ENCODE measurements around the gene HOXA6.

Gene HOXA6

GRCh38 chr7:27173956-27174873 is 26.6 kb upstream of the HOXA6 start, which contains the start of gene HOXA10:
Gene HOXA10, minus strand, starts transcription at chr7:27174320. Its CDS starts 14 bp downstream, at chr7:27174306.
- DNase-seq (ENCODE audit: low read depth in 2 of 2), result no peak

DNA sequence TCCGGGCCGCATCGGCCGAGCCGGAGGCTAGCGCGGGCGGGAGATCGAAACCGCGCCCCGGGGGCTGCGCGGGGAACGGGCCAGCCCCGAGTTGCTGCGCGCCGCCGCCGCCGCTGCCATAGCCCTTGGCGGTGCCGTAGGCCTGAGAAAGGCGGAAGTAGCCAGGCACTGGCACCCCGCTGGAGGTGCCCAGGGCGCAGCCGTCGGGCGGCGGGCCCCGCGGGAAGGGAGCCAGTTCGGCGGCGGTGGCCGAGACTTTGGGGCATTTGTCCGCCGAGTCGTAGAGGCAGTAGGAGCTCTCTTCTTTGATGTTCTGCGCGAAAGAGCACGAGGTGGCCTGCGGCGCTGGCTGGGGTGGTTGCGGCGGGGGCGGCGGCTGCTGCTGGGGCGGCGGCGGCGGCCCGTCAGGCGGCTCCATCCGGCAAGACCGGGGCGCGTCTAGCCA is 26.0 kb upstream of the HOXA6 start:
- no peak for DNase-seq (ENCODE audit: low read depth in 2 of 2)

GRCh38 chr7:27172823-27173510 is 25.4 kb upstream of the HOXA6 start:
- no peak for DNase-seq (ENCODE audit: low read depth in 2 of 2)

DNA sequence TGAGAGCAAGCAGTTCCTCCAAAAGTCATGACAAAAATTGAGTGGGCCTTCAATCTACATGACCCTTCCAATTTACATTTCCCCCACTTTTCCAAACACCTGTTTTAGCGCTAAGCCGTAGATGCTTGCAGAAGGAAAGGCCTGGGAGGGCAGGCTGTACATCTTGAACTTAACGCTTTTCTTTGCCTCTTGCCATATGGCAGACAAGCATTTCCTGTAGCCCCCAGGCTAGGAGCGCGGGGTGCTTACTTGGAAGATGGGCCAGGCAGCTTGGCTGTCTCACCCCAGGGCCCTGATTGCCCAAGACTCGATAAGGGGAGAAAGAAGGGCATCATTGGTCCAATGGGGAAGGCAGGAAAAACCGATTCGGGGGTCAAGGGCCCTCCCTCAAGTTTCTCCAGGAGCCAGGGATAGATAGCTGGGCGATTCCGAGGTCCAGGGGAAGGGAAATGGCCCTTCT is 24.8 kb upstream of the HOXA6 start:
- DNase-seq (ENCODE audit: low read depth in 2 of 2), result no peak

- DNase-seq (ENCODE audit: low read depth in 2 of 2), result no peak
These were observed 24.2 kb upstream of the HOXA6 start for GRCh38 chr7:27171637-27172314.

DNA sequence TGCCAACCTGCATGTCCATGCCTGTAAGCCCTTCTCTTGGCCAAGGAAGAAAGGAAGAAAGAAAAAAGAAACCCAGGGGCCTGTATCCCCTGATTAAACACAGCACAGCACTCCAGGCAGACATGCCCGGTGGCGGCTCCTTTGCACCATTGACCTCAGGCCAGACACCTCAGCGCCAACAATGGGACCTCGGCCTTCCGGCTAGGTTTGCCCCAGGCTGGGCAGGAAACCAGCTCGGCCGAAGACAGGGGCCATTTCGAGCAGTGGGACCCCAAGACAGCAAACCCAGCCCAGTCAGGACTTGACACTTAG is 23.7 kb upstream of the HOXA6 start:
- no peak for DNase-seq (ENCODE audit: low read depth in 2 of 2)

DNA sequence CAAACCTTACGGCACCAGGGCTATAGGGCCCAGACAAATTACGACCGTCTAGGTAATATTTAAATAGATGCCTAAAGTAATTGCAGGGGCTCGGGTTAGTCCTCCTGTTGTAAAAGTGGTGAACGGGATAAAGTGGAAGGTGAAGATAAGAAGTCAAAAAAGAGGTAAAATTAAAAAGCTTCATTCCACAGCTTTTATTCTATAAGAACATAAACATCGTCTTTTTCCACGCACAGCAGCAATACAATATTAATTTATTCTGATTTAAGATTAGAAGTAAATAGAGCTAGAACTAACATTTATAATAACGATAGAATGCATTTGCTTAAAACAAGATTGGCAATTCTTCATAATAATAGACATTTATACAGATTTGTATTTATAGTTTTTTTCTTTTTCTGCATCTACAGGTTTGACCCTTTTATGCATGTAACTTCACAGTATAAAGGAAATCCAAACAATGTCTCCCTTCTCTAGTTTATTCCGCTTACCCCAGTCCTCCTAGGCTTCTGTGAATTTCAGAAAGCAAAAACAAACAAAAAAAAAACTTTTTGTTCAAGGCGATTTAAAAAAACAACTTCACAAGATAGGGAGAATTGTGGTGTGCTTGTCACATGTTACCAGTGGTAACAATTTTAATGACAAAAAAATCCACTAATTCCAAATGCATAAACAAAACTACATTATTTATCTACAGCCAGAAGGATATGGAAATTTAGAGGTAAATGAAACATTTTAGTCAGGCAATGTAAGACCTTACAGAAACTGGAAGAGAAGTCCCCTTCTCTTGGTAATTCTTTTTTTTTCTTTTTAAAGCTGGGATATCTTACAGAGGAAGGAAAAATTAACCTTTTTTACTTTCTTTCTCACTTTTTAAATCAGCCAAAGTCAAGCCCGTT is 23.1 kb upstream of the HOXA6 start:
- no peak for DNase-seq (ENCODE audit: low read depth in 2 of 2)

- DNase-seq (ENCODE audit: low read depth in 2 of 2), result no peak
These were observed 22.3 kb upstream of the HOXA6 start for GRCh38 chr7:27169658-27170425.

DNA sequence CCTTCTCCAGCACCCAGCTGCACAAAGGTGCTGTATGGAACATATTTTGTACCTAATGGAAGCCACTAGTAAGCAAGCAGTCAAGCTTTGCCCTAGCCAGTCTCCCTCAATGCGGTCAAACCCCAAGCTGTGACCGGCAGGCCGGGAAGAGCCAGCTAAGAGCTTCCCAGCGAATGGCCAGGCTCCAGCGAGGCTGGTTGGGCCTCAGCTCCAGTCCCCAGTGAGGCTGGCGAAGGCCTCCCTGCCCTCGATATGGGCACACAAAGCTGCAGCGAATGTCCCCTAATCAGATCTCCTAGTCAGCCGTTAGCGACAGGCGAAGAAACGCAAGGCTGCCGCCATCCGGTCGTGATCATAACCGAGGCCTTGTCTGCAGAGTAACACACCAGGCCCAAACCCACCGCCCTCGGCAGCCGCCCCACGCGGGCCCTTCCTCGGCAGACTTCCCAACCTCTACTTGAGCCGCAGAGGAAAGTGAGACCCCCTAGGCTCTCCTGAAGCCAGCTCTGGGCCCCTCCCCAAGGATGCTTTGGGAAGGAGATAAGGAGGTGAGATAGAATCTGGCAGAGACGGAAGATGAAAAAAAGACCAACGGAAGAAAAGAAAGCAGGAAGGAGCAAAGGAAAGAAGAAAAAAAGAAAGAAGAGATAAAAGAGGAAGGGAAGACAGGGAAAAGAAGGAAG is 20.8 kb upstream of the HOXA6 start:
- no peak for DNase-seq (ENCODE audit: low read depth in 2 of 2)

- no peak for DNase-seq (ENCODE audit: low read depth in 2 of 2)
These were observed 20.3 kb upstream of the HOXA6 start for GRCh38 chr7:27167916-27168264.

DNA sequence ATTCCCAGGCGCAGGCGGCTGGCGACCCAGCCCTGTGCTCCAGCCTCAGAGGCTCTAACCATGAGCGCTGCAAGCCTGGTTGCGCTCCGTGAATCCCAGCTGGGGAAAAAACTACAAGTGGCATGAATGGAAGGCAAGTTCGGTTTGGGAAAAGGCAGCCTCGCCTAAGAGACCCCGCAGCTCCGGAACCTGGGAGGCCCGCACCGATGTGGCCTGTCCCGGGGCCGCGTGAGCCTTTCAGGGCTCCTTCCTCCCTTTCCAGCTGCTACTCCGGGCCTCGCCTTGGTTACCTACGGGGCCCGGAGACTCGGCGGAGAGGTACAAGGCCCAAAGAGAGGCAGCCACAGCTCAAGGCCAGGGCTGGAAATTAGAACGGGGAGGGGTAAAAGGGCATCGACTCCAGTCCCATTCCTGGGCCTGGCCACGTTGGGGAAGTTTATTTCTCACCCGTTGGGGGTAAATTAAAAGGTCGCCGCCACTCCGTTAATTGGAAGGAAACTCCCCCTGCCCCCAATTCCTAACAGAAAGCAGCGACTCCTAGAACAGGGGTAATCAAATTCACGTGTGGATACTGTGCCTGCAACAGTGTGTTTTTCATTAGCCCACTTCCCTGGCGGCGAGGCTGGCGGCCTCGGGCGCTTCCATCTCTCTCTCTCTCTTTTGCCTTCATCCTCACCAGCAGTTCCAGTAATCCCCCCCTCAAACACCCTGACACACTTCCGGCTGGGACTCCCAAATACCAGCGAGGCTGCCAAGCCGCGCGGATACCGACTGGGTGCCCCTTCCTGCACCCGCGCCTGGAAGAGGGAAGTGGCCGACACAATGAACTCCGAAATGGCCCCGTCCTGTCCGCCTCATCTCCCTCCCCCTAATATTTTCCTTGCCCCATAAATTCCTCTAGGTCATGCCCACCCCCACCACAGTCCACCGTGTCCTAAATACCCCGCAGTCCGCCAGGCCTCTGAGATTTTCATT is 19.2 kb upstream of the HOXA6 start:
- DNase-seq (ENCODE audit: low read depth in 2 of 2), result no peak

- no peak for DNase-seq (ENCODE audit: low read depth in 2 of 2)
These were observed 18.5 kb upstream of the HOXA6 start for GRCh38 chr7:27165996-27166530.

DNA sequence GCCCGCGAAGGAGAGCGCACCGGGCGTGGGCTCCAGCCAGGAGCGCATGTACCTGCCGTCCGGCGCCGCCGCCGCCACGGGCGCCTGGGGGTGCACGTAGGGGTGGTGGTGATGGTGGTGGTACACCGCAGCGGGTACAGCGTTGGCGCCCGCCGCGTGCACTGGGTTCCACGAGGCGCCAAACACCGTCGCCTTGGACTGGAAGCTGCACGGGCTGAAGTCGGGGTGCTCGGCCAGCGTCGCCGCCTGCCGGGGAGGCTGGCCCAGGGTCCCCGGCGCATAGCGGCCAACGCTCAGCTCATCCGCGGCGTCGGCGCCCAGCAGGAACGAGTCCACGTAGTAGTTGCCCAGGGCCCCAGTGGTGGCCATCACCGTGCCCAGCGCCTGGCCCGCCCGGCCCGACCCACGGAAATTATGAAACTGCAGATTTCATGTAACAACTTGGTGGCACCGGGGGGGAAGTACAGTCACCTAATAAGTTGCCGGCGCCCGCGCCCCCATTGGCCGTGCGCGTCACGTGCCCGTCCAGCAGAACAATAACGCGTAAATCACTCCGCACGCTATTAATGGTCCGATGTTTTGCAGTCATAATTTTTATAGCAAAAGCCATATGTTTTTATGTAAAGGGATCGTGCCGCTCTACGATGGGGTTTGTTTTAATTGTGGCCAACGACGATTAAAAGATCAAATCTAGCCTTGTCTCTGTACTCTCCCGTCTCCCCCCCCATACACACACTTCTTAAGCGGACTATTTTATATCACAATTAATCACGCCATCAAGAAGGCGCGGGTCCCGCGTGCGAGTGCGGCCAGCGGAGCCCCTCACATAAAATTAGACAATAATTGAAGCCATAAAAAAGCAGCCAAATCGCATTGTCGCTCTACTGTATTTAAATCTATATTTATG is 17.8 kb upstream of the HOXA6 start, which contains the start of gene HOXA9:
Gene HOXA9 (minus strand): TSS at position 449 of the 907 bp plus-strand sequence. CDS start 80 bp downstream, at position 369.
- no peak for DNase-seq (ENCODE audit: low read depth in 2 of 2)

- no peak for DNase-seq (ENCODE audit: low read depth in 2 of 2)
These were observed 17.0 kb upstream of the HOXA6 start for GRCh38 chr7:27164367-27165088.

GRCh38 chr7:27164045-27164366 is 16.4 kb upstream of the HOXA6 start:
- no peak for DNase-seq (ENCODE audit: low read depth in 2 of 2)

DNA sequence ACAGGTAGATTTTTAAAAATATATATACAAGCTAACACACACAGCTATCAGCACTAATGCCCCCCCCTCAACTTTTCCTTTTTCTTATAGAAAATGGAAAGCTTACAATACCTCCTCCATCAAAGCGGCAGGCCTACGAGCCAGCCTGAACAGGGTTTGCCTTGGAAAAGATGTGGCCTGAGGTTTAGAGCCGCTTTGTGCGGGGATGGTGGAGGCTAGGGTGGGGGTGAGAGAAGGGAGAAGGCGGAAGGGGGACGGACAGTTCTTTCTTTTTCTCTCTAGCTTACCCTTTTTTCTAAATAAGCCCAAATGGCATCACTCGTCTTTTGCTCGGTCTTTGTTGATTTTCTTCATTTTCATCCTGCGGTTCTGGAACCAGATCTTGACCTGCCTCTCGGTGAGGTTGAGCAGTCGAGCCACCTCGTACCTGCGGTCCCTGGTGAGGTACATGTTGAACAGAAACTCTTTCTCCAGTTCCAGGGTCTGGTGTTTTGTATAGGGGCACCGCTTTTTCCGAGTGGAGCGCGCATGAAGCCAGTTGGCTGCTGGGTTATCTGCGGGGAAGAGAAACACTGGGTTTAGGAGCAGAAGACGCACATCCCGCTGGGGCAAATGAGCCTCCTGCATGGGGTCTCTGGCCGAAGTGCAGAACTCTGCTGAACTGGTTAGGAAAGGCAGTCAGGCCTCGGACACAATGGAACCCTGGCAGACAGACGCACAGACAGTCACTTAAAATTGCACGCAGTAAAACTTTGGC is 15.9 kb upstream of the HOXA6 start:
- DNase-seq (ENCODE audit: low read depth in 2 of 2), result no peak
